HG02798 (cell line): ENCODE results near the gene ZEB2.
"Not testable (repeated sequence)": the region's sequence is repeated elsewhere in the genome, so short reads cannot be mapped to it uniquely, and the experiment has no call there.

ENCODE experiments used
- ATAC-seq: cut with Tn5 transposase; IDR thresholded peaks from one replicate; pipeline ENCODE4 v1.9.1; 2021; ENCODE audit warnings: mild to moderate bottlenecking; ENCODE audit not compliant: unreplicated experiment, poor library complexity

The ZEB2 gene

DNA sequence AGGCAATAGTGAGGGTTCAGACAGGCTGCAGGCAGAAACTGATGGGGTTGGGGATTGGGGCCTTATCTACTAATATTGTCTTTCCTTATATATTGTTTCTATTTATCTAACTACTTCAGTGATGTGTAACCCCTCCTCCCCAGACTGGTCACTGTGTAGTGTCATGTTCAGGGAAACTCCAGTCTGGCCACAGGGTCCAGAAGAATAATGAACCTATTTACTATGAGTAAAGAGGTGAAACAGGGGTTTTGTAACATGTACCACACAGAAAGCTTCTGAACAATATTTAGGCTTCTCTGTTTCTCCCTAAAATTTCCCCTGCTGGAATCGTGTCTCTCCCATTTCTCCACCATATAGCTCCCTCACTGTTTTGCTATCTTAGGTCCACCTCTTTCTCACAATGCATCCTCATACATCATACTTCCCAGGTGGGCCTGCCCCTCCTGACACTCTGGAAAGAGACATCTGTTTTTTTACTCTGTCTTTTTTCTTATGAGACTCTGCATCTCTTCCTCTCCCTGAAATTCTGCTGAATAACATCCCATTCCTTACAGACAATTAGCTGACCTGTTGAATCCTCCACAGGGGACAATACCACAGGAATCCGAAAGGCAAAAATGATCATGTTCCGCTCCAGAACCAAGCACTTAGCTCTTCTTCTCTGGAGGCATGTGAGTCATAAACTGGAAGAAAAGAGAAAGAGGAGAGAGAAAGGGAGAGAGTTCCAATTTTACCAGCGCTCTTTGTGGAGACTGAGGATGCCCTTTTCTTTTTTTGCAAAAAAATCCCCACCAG lies 154.8 kb downstream of the ZEB2 start:
- ATAC-seq, result peak; percentile 92

GRCh38 chr2:144364247-144364646 lies 155.7 kb downstream of the ZEB2 start:
- ATAC-seq, result not testable (repeated sequence)

DNA sequence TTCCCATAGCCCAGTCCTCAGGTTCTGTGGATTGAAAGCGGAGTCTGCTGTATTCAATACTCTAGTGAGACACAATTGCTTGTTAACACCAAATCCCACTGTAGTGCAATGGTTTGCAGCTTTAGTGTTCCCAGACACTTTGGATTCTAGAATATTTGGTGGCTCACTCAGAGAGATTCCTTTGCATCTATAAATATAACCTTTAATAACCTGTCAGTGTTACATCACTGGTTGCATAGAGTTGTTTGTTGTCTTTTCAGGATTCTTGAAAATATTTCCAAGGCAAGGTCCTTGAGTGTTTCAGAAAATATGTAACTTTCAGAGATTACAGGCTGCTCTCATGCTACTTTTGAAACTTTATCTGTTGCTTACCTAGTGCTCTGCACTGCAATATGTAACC lies 157.5 kb downstream of the ZEB2 start:
- no peak for ATAC-seq

DNA sequence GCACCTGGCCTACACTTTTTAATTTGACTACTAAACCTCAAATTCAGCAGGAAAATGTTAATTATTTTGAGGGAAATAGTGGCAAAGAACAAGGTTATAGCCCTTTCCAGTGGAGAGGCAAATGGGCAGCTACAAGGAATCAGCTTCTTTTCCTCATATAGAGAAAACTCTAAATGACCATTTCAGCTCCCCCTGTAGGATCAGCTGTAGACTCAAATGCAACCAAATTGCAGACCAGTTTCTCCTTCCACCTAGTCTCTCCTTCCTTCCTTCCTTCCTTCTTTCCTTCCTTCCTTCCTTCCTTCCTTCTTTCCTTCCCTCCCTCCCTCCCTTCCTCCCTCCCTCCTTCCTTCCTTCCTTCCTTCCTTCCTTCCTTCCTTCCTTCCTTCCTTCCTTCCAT lies 158.2 kb downstream of the ZEB2 start:
- no peak for ATAC-seq

DNA sequence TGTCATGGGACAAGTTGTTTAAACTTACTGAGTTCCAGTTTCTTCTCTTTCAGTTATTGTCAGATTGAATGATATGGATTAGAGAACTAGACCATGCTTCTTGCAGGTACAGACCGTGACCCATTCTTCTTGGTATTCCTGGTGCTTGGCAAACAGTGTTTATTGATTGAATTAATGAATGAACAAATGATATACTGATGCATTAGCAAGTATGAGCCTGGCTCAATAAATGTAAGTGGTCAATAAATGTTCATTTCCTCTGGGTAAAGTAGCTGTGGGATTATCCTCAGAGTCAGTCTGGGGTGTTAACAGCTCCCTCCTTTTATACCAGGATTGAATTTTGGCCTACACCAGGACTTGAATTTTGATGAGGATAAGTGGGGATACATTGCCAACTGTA lies 160.2 kb downstream of the ZEB2 start:
- no peak for ATAC-seq

DNA sequence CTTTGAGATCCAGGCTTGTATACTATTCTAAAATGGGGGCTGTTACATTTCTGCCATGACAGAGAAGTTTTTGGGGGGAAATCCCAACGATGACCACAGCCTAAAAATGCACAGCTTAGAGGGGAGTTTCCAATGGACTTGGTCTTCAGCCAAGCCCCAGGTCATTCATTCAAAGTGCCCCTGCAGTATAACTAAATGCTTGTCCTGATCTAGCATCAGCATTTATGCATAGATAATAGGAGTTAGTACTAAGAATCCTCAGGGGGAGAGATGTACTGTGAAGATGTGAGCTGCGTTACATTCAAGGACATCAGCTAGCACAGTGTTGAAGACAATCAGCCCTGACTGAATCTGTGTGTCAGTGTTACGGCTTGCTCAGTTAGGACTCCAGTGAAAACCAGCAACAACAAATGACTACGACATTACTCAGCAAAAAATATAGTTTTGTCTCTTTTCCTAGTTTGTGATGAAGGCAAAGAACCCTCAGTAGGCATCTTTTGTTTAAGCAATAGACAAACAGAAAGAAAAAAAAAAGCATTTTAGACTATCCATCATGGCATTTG lies 160.9 kb downstream of the ZEB2 start:
- ATAC-seq, result peak; percentile 67

DNA sequence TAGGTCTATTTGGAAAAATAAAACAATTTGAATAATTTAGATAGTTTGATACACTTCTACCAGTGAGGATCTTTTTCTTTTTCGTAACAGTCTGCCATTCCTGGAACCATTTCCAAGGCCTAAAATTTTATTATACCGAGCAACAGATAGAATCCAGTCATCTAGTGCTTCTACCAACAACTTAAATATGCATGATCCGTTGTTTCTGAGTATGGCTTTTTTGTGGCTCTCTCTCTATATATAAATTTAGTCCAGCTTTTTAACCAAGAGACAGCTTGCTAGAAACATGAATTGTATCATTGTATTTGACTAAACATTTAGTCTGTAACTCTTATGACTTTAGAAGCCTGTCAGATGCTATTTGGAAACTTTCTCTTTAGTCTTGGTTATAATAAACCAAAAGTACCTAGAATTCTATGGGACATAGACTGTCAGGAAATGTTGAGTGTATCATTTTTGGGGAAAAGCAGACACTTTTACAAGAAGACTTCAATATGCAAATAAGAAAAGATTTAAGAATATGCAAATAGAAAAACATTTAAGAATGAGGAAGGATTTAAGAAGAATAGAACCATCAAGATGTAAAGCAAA lies 161.4 kb downstream of the ZEB2 start:
- ATAC-seq, result peak; percentile 8

- peak; percentile 80 for ATAC-seq
Measured at GRCh38 chr2:144357623-144358373, 162.1 kb downstream of the ZEB2 start.

GRCh38 chr2:144356402-144356801 lies 163.5 kb downstream of the ZEB2 start:
- ATAC-seq, result no peak

GRCh38 chr2:144354953-144355352 lies 165.0 kb downstream of the ZEB2 start:
- ATAC-seq, result no peak

DNA sequence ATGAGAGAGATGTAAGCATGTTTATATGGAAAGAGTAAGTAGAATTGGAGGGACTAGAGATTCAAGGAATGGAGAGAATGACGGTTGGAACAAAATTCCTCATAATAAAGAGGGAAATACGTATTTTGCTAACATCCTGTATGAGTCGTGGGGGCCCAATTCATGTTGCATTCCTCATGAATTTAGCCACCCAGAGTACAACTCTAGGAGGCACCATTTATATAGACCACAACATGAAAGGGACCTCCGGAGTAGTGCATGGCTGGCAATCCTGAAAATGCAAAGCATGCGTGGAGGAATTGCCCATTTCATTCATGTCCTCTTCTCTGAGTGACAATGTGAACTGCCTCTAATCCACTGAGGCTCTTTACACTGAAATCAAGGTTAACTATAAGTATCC lies 168.2 kb downstream of the ZEB2 start:
- no peak for ATAC-seq

- ATAC-seq, result no peak
Measured at GRCh38 chr2:144350151-144350802, 169.6 kb downstream of the ZEB2 start.

DNA sequence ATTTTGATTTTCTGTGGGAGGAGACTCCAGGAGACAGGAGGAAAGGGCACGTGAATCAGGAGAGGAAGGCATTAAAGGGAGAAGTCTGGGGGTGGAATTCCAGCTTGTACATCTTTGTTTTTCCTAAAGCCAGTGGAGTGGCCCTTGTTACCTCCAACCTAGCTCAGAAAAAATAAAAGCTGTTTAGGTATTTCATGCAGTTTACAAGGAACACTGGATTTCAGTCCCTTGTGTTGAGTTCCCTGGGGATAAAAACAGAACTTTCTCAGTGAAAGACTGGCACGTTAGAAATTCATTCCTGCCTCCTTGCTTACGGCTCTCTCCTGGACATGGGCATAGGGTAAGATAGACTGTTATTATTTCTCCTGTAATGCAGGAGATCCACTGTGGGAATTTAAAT lies 170.2 kb downstream of the ZEB2 start:
- ATAC-seq, result no peak

DNA sequence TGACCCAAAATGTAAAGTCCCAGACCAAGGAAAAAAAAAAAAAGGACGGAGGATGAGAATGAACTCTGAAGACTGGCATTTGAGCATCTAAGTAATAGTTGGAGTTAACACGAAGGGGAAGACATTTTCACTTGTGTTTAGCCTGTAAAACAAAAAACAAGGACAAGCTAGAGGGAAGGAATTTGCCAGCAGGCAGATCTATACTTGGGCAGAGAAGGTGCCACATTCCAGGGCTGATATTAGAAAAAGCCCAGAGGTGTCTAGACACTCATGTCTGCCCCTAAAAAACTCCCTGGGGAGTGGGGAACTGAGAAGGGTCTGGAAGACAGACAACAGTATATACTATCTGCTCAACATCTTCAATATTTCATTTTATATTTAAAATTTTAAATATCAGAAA lies 171.1 kb downstream of the ZEB2 start:
- ATAC-seq, result no peak

- no peak for ATAC-seq
Measured at GRCh38 chr2:144346229-144346628, 173.7 kb downstream of the ZEB2 start.

- peak; percentile 58 for ATAC-seq
Measured at GRCh38 chr2:144343145-144343544, 176.8 kb downstream of the ZEB2 start.

GRCh38 chr2:144341538-144341937 lies 178.4 kb downstream of the ZEB2 start:
- ATAC-seq, result no peak

DNA sequence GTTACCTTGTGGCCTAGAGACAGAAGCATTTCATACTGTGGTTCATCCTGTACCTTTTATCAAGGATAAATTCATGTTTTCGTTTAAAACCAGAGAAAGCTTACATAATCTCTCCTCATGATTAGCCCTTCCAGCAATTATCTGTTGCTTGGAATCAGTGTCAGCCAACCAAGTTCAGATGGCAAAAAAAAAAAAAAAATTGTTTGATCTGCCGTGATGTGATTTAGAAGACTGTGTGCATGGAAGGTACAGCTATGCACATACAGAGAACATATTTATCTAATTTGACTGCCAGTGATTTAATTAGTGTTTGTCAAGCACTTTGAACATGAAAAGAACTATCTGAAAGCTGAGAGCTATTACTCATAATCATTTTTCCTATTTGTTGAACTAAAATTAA lies 180.9 kb downstream of the ZEB2 start:
- ATAC-seq, result no peak

GRCh38 chr2:144334551-144334950 lies 185.4 kb downstream of the ZEB2 start:
- no peak for ATAC-seq
